ENCODE data around the gene PDE3B.
"Not testable (repeated sequence)": the region's sequence is repeated elsewhere in the genome, so short reads cannot be mapped to it uniquely, and the experiment has no call there.

The PDE3B gene

DNA sequence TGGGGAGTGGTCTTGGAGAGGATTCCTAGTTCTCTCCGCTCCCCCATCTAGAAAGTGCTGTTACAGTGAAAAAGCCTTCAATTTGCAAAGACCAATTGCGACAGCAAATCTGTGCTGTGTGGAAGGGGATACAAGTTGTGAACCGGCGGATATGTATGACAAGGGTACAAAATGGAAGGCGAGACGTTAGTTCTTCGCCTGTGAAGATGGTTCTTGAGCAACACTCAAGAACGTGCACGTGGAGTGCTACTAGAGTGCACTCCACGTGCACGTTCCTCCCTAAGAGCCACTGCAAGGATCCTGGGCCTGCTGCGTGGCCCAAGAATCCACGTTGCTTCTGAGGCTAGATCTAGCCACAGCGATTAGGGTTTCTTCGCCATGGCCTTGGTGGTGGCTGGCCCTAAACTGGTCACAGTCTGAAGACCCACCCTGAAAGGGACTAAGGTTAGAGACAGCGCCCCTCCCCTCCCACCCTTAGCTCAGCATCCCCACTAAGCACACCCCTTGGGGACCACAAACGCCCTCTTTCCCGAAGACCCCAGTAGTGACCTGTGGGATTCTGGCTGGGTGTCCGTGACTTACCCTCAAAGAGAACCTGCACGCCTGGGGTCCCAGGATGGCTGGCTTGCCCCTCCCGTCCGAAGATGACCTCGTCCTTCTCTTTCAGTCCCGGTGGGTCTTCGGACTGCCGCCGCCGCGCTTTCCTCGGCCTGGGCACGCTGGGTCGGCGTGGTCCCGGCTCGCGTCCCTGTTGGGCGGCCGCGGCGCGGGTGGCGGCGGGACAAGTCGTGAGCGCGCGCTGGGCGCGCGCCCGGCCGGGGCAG is 519 bp upstream of the PDE3B start:
- DNase-seq, result peak; percentile 5

DNA sequence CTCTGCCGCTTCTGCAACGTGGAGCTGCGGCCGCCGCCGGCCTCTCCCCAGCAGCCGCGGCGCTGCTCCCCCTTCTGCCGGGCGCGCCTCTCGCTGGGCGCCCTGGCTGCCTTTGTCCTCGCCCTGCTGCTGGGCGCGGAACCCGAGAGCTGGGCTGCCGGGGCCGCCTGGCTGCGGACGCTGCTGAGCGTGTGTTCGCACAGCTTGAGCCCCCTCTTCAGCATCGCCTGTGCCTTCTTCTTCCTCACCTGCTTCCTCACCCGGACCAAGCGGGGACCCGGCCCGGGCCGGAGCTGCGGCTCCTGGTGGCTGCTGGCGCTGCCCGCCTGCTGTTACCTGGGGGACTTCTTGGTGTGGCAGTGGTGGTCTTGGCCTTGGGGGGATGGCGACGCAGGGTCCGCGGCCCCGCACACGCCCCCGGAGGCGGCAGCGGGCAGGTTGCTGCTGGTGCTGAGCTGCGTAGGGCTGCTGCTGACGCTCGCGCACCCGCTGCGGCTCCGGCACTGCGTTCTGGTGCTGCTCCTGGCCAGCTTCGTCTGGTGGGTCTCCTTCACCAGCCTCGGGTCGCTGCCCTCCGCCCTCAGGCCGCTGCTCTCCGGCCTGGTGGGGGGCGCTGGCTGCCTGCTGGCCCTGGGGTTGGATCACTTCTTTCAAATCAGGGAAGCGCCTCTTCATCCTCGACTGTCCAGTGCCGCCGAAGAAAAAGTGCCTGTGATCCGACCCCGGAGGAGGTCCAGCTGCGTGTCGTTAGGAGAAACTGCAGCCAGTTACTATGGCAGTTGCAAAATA is 816 bp downstream of the PDE3B start:
- DNase-seq, result peak; percentile 44

DNA sequence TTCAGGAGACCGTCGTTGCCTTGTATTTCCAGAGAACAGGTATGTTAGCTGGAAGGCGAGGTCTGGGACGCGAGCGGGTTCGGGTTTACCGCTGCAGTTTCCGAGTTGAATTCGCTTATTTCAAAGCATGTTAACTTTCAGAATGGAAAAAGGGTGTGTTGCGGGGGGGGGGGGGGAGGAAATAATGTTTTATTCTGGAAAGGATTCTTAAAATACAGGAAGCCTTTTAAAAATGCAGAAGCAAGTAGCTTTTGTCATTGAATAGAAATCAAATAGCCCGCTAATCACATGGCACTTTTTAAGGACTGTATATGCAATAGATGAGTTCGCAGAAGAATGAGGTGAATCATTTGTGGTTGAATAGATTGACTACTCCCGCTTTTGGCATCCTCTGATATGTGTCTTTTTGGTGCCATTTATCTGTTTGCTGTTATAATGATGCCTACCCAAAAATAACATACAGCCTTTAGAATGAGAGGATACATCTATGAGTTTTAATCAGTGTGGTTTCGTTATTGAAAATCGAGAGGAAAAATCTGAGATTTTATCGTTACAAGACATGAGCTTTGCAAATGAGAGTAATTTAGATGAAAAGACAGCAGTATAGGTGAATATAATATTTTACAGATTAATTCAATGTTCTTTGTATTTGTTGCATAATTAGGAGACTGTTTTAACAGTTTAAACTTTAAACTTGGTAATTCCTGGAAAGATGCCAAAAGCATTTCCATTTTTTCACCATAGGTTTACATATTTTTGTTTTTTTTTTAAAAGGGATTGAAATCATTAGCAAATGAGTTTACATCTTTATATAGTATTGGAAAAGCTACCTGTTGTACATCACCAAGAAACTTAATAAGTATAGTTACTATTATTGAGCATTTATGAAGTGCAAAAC is 1.7 kb downstream of the PDE3B start:
- DNase-seq, result no peak

DNA sequence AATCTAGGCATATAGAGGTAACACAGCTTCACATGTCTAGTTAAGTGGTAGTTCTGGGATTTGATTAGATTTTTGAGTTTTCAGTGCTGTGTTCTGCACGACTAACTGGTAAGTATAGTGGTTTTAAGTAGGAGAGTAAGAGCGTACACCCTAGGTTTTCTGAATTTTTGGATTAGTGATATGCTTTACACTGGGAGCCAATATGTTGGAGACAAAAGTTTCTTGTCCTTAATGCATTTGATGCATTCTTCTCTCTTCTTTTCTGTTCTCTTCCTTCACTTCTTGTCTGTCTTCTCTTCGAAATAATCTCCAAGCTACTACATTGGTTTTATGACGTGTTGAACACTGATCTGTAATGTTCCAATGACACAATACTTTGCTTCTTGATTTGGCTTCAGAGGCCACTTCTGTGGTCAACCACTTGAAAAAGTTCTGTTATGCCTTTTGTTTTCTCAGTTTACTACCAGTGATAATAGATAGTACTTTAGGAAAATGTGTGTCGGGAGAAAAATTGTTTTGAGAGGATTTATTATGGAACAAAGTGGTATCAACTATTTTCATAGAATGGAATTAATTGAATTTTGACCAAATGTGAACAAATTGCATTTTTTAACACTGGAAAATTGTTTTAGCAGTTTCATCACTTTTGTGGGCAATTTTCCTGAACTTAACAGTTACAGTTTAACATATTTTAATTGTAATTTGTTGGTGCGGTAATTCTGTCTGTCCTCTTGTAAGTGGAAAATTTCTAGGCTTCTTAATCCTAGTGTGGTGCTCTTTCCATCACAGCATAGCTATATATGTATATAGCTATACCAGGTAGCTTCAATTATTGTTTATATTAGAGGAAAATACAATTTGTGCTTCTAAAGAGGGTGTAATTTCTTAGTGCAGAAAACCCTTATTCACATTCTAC is 2.6 kb downstream of the PDE3B start:
- DNase-seq, result no peak

DNA sequence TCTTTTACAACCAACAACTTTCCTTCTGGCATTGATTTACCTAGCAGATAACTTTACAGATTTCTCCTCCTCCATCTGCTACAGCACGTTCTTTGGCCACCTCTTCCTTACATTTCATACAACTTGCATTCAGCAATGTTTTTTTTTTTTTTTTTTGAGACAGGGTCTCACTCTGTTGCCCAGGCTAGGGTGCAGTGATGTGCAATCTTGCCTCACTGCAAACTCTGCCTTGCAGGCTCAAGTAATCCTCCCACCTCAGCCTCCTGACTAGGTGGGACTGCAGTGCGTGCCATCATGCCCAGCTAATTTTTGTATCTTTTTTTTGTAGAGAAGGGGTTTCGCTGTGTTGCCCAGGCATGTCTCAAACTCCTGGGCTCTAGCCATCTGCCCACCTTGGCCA is 6.5 kb downstream of the PDE3B start:
- no peak for DNase-seq

DNA sequence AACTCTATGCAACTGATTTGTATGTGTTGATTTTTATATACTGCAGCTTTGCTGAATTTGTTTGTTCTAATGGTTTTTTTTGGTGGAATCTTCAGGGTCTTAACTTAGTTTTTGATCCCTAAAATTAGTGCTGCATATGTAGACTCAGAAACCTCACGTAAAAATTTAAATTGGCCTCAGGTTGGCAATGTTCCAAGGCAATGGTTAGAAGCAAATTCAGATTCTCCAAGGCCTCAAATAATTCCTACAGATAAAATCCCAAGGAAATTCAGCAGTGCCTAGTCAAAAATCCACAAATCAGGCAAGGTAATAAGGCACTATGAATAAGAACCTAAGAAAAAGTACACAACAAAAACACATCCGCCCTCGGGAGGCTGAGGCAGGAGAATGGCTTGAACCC is 9.5 kb downstream of the PDE3B start:
- DNase-seq, result no peak

DNA sequence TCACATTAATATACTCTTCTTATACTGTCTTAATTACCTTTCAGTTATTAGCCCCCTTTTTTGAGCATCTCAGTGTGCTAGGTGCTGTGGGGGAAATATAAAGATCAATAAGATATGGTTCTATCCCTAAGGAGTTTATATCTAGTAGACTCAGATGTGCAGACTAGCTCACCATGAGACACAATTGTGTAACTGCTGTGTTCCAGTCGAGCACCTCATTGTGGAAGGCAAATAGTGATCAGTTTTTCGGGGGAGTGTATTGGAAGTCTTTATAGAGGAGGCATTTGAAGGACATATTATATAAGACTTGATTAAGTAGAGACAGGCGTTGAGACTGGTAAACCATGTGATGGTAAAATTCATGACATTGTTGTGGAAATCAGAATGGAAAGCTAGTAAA is 11.8 kb downstream of the PDE3B start:
- no peak for DNase-seq

DNA sequence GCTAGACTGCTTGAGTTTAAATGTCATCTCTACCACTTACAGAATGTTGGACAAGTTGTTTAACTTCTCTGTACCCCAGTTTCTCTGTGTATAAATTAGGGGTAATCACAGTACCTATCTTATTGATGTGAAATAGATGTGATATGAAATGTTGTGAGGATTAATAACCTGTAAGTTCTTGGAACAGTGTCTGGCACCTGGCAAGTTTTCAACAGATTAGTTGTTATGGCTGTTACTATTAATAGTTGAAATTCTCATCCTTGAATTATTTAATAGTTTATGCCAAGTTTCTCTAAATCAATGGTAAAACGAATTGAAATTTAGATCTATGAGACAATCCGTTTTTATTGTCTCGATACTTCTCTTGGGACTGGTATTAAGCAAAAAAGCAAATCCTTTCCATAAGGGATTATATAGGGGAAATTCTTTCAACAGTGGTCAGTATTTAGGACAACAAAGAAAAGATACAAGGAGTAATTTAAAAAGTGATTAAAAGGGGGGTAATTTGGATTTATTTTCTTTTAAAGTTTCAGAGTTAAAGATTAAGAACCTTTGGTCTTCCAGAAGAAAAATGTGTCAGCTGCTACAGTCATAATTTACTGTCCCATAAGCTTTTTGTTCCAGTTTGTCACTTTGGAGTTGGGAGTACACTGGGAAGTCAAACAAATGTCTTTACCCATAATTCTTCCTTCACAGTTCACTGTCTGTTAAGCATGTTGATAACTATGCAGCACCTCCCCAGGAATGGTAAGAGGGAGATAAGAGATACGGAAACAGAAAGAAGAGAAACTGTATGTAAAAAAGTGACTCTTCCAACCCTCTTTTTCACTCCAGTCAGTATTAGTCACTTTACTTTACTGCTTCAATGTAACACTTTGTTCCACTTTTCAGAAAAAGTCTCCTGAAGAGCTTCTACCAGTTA is 13.2 kb downstream of the PDE3B start:
- no peak for DNase-seq

DNA sequence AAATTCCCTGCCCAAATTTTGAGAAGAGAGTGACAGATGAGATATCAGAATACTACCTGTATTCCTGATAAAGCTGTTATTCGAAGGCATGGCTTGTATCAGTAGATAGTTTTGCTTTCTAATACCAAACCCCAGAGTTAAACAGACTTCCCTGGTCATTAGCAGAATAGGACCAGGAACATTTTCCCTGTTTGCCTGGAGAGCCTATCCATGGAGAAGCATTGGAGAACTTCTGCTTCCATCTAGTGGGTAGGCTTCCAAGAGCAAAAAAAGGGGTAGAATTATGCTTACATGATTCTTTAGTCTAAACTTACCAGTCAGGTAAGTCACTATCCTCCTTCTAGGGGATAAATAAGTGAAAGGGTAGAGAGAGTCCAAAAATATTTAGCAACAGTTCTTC is 14.2 kb downstream of the PDE3B start:
- DNase-seq, result no peak

DNA sequence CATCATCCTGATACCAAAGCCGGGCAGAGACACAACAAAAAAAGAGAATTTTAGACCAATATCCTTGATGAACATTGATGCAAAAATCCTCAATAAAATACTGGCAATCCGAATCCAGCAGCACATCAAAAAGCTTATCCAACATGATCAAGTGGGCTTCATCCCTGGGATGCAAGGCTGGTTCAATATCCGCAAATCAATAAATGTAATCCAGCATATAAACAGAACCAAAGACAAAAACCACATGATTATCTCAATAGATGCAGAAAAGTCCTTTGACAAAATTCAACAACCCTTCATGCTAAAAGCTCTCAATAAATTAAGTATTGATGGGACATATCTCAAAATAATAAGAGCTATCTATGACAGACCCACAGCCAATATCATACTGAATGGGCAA is 21.3 kb downstream of the PDE3B start:
- DNase-seq, result not testable (repeated sequence)

DNA sequence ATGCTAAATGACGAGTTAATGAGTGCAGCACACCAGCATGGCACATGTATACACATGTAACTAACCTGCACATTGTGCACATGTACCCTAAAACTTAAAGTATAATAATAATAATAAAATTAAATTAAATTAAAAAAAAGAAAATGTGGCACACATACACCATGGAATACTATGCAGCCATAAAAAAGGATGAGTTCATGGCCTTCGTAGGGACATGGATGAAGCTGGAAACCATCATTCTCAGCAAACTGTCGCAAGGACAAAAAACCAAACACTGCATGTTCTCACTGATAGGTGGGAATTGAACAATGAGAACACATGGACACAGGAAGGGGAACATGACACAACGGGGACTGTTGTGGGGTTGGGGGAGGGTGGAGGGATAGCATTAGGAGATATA is 23.7 kb downstream of the PDE3B start:
- DNase-seq, result not testable (repeated sequence)

DNA sequence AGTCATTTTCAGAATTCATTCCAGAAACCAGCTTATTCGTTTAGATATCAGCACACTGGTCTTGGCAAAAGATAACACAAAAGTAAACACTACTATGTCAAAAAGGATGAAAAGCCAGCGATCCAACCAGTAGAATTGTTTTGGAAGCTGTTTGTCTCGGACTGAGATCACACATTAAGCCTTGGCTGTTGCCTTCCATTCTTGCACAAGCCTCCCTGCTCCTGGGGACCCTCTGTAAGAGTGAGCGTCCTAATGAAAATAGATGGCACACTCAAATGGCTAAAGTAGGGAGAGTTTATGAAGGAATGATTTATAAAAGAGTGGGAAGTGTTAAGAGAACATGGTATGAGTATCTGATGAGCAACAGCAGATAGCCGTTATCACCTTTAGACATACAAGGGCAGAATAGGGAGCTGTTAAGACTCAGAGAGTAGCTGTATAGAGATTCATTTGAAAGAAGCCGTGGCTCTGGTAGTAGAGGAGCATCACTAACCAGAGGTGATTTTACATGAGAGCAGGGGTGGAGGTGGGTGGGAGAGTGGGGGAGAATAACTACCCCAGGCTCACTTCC is 25.2 kb downstream of the PDE3B start:
- DNase-seq, result no peak

DNA sequence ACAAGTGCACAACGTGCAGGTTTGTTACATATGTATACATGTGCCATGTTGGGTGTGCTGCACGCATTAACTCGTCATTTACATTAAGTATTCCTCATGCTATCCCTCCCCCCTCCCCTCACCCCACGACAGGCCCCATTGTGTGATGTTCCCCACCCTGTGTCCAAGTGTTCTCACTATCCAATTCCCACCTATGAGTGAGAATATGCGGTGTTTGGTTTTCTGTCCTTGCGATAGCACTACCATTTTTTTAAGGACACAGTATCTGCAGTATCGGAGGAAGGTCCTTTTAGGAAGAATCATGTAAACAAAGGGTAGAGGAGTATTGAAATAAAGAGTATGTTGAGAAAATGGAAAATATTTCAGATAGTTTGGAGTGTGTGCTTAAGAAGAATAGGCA is 25.9 kb downstream of the PDE3B start:
- DNase-seq, result no peak

DNA sequence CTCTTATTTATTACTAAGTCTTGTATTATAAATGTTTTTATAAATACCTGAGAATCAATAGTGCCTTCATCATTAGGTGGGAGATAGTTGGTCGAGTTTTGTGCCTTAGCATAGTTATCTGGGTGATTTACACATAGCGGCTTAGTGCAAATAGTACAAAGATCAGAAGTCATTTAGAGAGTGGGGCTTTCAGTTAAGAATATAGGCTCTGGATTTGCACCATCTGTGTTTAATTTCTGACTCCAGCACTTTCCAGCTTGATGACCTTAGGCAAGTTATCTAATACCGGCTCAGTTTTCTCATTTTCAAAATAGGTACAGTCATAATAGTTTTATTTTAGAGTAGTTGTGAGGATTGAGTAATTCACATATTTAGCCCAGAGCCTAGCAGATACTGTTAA is 26.4 kb downstream of the PDE3B start:
- DNase-seq, result no peak

DNA sequence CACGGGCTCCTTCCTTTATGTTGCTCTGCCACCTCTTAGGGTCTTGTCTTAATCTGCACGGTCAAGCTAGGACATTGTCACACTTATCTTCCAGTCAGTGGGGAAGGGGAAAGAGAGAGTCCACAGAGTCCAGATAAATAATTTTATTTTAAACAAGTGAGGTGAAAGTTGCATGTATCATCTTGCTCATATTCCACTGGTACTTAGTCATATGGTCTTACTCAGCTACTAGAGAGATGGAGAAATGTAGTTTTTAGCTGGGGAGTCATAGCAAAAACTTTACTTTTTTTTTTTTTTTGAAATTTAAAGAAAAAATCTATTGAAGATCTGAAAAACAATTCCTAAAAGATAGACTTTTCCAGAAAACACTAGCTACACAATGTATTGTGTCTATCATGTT is 29.0 kb downstream of the PDE3B start:
- DNase-seq, result no peak

DNA sequence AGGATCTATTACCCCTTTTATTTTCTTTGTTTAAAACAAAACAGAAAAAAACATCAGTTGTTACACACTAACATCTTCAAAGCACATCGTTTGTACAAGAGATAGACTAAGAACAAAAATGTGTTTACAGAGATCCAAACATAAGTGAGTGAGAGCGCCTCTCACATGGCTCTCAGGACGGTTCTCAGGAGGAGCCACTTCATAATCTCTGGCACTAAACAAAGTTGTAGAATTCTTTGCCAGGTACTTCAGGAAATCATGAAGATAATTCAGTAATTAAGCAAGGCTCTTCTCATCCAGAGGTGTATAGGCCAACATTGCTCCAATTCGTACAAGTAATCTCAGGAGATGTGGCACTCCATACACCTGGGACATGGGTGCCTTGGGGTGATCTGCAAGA is 29.8 kb downstream of the PDE3B start:
- DNase-seq, result no peak

DNA sequence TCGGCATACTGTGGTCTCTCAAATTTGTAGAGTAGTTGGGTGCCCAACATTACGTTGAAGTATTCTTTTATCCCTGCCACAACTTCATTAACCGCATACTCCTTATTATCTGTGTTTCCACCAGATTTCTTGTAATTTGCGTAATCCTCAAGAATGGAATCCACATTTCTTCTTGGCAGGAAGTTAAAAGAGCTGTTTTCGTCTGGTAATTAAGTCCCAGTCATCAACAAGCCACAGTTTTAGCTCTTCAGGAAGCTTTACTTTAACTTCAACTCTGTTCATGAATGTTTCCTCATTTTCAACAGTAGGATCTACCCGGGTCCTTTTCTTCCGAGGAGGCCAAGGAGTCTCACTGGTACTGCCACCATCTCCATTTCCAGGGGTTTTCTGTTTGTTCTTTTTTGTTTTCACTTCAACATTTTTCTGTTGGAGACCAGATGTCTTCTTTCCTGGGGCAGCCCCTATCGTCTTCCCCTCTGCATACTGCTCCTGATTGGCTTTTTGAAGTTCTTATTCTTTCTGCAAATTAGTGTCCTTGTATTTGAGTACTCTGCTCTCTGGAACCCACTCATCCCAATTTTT is 30.3 kb downstream of the PDE3B start:
- no peak for DNase-seq

DNA sequence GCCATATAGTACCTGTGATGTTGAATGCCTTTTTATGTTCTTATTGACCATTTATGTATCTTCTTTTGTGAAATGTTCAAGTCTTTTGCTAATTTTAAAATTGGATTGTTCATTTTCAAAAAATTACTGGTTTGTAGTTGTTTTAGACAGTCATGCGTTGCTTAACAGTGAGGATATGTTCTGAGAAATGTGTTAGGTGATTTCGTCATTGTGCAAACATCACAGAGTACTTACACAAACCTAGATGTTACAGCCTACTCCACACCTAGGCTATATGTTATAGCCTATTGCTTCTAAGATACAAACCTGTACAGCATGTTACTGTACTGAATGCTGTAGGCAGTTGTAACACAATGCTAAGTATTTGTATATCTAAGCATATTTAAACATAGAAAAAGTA is 32.5 kb downstream of the PDE3B start:
- no peak for DNase-seq

DNA sequence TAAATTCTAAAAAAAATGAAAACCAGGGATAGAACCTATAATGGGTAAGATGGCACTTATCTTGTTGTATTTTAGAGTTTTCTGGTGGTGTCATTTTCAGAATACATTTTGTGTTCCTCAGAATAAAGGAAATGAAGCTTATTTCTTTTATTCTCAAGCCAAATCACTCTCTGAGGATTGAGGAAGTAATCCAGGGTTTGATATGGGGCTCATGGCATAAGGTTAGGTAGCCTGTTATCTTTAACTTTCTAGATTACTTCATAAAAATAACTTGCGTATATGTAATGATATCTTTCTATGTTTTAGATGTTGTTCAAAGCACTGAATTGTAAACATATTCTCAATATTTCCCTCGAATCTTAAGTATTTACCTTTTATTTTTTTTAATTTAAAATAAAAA is 33.5 kb downstream of the PDE3B start:
- DNase-seq, result no peak

DNA sequence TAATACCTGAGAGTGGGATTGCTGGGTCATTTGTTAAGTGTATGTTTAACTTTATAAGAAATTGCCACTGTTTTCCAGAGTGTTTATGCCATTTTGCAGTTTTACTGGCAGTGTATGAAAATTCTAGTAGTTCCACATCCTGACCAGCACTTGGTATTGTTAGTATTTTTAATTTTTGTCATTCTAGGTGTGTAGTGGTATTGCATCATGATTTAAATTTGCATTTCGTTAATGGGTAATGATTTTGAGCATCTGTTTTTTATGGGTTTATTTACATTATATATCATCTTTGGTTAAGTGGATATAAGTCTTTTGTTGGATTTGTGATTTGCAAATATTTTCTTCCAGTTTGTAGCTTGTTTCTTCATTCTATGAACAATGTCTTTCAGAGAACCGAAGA is 34.7 kb downstream of the PDE3B start:
- no peak for DNase-seq

Measured in activated effector memory CD4-positive, alpha-beta T cell treated with Interleukin-2 at 50 U/mL for 16 hours (primary cell).